Mesenchymal stem cell (in vitro differentiated cells and primary cell): Measurements from ENCODE around the gene KCNS1.

Experiments
- DNase-seq: peaks from one replicate; pipeline ENCODE4 v3.0.0-alpha.2; 2013
- H2AFZ ChIP-seq: one replicate; pipeline ENCODE4 v1.6.1; 2013; ENCODE audit warnings: low read depth, mild to moderate bottlenecking, control low read depth, inconsistent platforms, low read length, moderate library complexity
- H2AK5ac ChIP-seq: 2 replicates; pipeline ENCODE4 v1.6.1; 2013; ENCODE audit warnings: low read length, moderate library complexity, mild to moderate bottlenecking, inconsistent platforms; ENCODE audit not compliant: severe bottlenecking
- H2BK120ac ChIP-seq: one replicate; pipeline ENCODE4 v1.6.1; 2013; ENCODE audit warnings: low read depth, mild to moderate bottlenecking, inconsistent platforms, low read length, moderate library complexity
- H2BK12ac ChIP-seq, 2 experiments: one replicate each; pipeline ENCODE4 v1.6.1; 2013; ENCODE audit warnings: inconsistent platforms in 2 of 2, low read length in 2 of 2, mild to moderate bottlenecking in 2 of 2, moderate library complexity in 2 of 2, control low read depth in 1 of 2
- H2BK15ac ChIP-seq: one replicate; pipeline ENCODE4 v1.6.1; 2013; ENCODE audit warnings: mild to moderate bottlenecking, low read depth, inconsistent platforms; ENCODE audit not compliant: poor library complexity, severe bottlenecking
- H2BK5ac ChIP-seq: 2 replicates; pipeline ENCODE4 v1.6.1; 2013; ENCODE audit warnings: low read depth, mild to moderate bottlenecking, low read length, control low read depth, inconsistent platforms; ENCODE audit not compliant: poor library complexity, severe bottlenecking
- H3K14ac ChIP-seq, 2 experiments: one replicate each; pipeline ENCODE4 v1.6.1; 2013; ENCODE audit warnings: inconsistent platforms in 2 of 2, low read length in 2 of 2, control low read depth in 1 of 2, mild to moderate bottlenecking in 1 of 2, moderate library complexity in 1 of 2
- H3K18ac ChIP-seq, 2 experiments: one replicate each; pipeline ENCODE4 v1.6.1; 2013; ENCODE audit warnings: inconsistent platforms in 2 of 2, low read length in 2 of 2, control low read depth in 1 of 2, low read depth in 1 of 2, mild to moderate bottlenecking in 1 of 2
- H3K23ac ChIP-seq, 2 experiments: one replicate each; pipeline ENCODE4 v1.6.1; 2013; ENCODE audit warnings: inconsistent platforms in 2 of 2, low read length in 2 of 2, mild to moderate bottlenecking in 2 of 2, moderate library complexity in 2 of 2, control low read depth in 1 of 2
- H3K27ac ChIP-seq: 2 replicates; pipeline ENCODE4 v1.5.1; 2013; ENCODE audit warnings: mild to moderate bottlenecking, moderate library complexity, low read length, control low read depth, inconsistent platforms; ENCODE audit not compliant: poor library complexity, severe bottlenecking
- H3K27me3 ChIP-seq, 2 experiments: 2 replicates each; pipeline versions ENCODE4 v1.6.1 to v1.7.0; 2013; ENCODE audit warnings: low read length in 2 of 2, mild to moderate bottlenecking in 2 of 2, moderate library complexity in 2 of 2, control low read depth in 1 of 2, inconsistent platforms in 1 of 2; ENCODE audit not compliant: control insufficient read depth in 1 of 2, insufficient read depth in 1 of 2
- H3K36me3 ChIP-seq, 2 experiments: 2 replicates each; pipeline versions ENCODE4 v1.6.1 to v1.7.0; 2013; ENCODE audit warnings: low read length in 2 of 2, control low read depth in 1 of 2, inconsistent platforms in 1 of 2, low read depth in 1 of 2, mild to moderate bottlenecking in 1 of 2; ENCODE audit not compliant: insufficient read depth in 2 of 2, control insufficient read depth in 1 of 2
- H3K4ac ChIP-seq, 2 experiments: one replicate each; pipeline ENCODE4 v1.6.1; 2013; ENCODE audit warnings: inconsistent platforms in 2 of 2, low read length in 2 of 2, mild to moderate bottlenecking in 2 of 2, moderate library complexity in 2 of 2, control low read depth in 1 of 2, low read depth in 1 of 2
- H3K4me1 ChIP-seq: 2 replicates; pipeline ENCODE4 v1.6.1; 2013; ENCODE audit warnings: low read depth, low read length, control low read depth; ENCODE audit not compliant: control insufficient read depth, insufficient read depth
- H3K4me2 ChIP-seq: 2 replicates; pipeline ENCODE4 v1.6.1; 2013; ENCODE audit warnings: low read length, mild to moderate bottlenecking, inconsistent platforms; ENCODE audit not compliant: poor library complexity, severe bottlenecking
- H3K4me3 ChIP-seq, 2 experiments: 2 replicates each; pipeline versions ENCODE4 v1.5.1 to v1.7.0; 2013; ENCODE audit warnings: low read length in 2 of 2, mild to moderate bottlenecking in 2 of 2, control low read depth in 1 of 2, low read depth in 1 of 2; ENCODE audit not compliant: insufficient read depth in 1 of 2
- H3K79me1 ChIP-seq: replicated peaks from 2 replicates; pipeline ENCODE4 v1.6.1; 2013; ENCODE audit warnings: mild to moderate bottlenecking, control low read depth, low read length, inconsistent platforms; ENCODE audit not compliant: poor library complexity, severe bottlenecking
- H3K9ac ChIP-seq: 2 replicates; pipeline ENCODE4 v1.7.0; 2013; ENCODE audit warnings: mild to moderate bottlenecking, low read length, moderate library complexity
- H3K9me3 ChIP-seq: 2 replicates; pipeline ENCODE4 v1.7.0; 2013; ENCODE audit warnings: mild to moderate bottlenecking, low read length; ENCODE audit not compliant: control insufficient read depth
- H4K8ac ChIP-seq: one replicate; pipeline ENCODE4 v1.6.1; 2013; ENCODE audit warnings: inconsistent platforms, mild to moderate bottlenecking, low read length, moderate library complexity
- H4K91ac ChIP-seq: one replicate; pipeline ENCODE4 v1.6.1; 2013; ENCODE audit warnings: mild to moderate bottlenecking, low read length, inconsistent platforms
- WGBS: methylation state at CpG from one replicate; pipeline ENCODE4 v1.1.7; 2013; ENCODE audit warnings: mixed read lengths; 5-methylcytosine and 5-hydroxymethylcytosine counted together

Gene KCNS1

DNA sequence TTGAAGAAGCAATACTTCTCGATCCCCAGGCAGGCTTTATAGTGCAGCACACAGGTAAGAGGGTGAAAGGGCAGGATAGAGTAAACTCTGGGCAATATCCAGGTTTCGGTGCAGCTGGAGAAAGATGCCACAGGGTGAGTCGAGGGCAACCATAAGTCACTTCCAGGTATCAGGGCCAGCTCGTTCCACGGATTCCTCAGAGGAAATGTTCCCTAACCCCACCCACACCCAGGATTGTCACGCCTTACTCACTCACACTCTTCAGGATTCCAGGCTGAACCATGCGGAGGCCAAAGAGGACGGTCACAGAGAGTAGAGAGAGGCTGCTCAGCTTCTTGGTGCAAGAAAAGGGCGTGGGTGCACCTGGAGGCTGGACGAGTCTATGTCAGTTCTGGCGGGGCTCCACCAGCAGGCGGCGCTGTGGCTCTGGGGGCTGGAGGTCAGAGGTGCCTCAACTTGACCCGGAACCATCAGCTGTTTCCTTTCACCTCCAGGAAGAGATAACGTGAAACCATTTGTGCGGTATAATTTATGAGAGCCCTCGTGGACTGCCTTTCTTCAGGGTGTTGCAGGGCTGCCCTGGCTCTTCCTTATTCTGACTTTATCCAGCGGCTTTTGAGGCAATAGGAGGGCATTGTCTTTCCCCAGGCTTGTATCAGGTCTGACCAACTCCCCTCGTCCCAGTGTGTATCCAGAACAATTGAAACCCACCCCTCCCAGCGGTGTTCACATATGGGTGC is 37.8 kb upstream of the KCNS1 start:
- Histone ChIP-seq H2BK5ac (no peak overlapping the region), H3K18ac (no peak overlapping the region), H3K4me1 (no peaks in the 10 kb centered on the region), H2AK5ac (no peak overlapping the region), H2BK120ac (no peak overlapping the region), H3K27ac (no peak overlapping the region), H3K23ac (no peak overlapping the region), H3K4me3 (no peak overlapping the region), H3K36me3 (no peaks in the 10 kb centered on the region), H4K91ac (no peak overlapping the region), H2BK12ac (no peak overlapping the region), H2BK15ac (no peak overlapping the region), H3K27me3 (peaks cover 6 to 25% of the 10 kb centered on the region in 2 experiments), H2AFZ (no peak overlapping the region), H3K9ac (no peak overlapping the region), H3K9me3 (no peaks in the 10 kb centered on the region), H3K79me1 (no peaks in the 10 kb centered on the region), H3K14ac (no peak overlapping the region), H4K8ac (no peak overlapping the region), H3K4ac (no peak overlapping the region), H3K4me2 (no peak overlapping the region)
- DNase-seq: no peak
- 46% methylated on average over 19 of the region's 20 CpGs for WGBS

DNA sequence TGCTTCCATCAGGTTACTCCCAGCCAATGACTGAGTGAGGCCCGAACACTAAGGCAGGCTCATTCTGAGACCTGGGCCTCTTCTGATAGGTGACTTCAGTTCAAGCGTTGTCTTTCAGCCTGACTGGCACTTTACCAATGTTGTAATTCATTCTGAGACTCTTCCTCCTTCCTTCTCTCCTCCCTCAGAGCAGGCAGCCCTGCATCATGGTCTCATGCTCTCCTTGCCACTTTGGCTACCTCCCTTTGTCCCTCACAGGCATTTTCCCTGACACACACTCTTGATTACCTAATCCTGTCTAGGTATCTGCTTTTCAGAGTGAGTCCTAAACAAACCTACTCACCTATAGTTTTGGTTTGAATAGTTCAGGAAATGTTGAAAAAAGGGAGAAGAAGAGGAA is 36.0 kb upstream of the KCNS1 start:
- no peak for DNase-seq
- Histone ChIP-seq H3K4me1 (no peaks in the 10 kb centered on the region), H3K14ac (no peak overlapping the region), H3K27ac (no peak overlapping the region), H2AFZ (no peak overlapping the region), H3K79me1 (no peaks in the 10 kb centered on the region), H2BK5ac (no peak overlapping the region), H3K27me3 (peaks cover 6 to 19% of the 10 kb centered on the region in 2 experiments), H3K4ac (no peak overlapping the region), H2BK15ac (no peak overlapping the region), H3K9me3 (no peaks in the 10 kb centered on the region), H4K8ac (no peak overlapping the region), H3K9ac (no peak overlapping the region), H3K36me3 (no peaks in the 10 kb centered on the region), H2BK12ac (no peak overlapping the region), H2AK5ac (no peak overlapping the region), H3K18ac (no peak overlapping the region), H3K23ac (no peak overlapping the region), H4K91ac (no peak overlapping the region), H2BK120ac (no peak overlapping the region), H3K4me2 (no peak overlapping the region), H3K4me3 (no peak overlapping the region)
- WGBS: 71% methylated on average over 2 of the region's 2 CpGs

DNA sequence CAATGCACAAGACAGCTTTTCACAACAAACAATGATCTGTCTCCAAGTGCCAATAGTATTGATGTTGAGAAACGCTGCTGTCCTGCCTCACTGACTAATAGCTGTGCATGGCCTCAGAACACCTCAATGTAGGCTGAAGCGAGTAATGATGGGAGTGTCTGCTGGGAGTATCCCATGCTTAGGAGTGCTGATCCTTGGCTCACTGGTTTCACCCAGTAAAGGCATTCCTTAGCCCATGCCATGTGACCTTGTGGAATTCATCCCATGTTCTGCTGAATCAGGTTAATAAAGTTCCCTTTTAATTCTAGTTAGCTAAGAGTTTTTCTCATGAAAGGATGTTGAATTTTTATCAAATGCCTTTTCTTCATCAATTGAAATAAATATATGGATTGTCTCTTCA is 27.2 kb upstream of the KCNS1 start:
- H3K36me3 ChIP-seq: no peaks in the 10 kb centered on the region
- no peak overlapping the region for H2BK120ac ChIP-seq
- no peaks in the 10 kb centered on the region for H3K4me1 ChIP-seq
- peaks cover 25 to 47% of the 10 kb centered on the region in 2 experiments for H3K27me3 ChIP-seq
- H4K91ac ChIP-seq: no peak overlapping the region
- H2AK5ac ChIP-seq: no peak overlapping the region
- H3K23ac ChIP-seq: no peak overlapping the region
- no peak for DNase-seq
- H3K4me3 ChIP-seq: no peak overlapping the region
- H3K79me1 ChIP-seq: no peaks in the 10 kb centered on the region
- H3K27ac ChIP-seq: no peak overlapping the region
- no peak overlapping the region for H2BK15ac ChIP-seq
- H3K14ac ChIP-seq: no peak overlapping the region
- H2BK5ac ChIP-seq: no peak overlapping the region
- H3K18ac ChIP-seq: no peak overlapping the region
- no peaks in the 10 kb centered on the region for H3K9me3 ChIP-seq
- H3K4ac ChIP-seq: no peak overlapping the region
- H3K9ac ChIP-seq: no peak overlapping the region
- H3K4me2 ChIP-seq: no peak overlapping the region
- H2AFZ ChIP-seq: no peak overlapping the region
- 87% methylated on average over 2 of the region's 2 CpGs for WGBS
- H2BK12ac ChIP-seq: no peak overlapping the region
- H4K8ac ChIP-seq: no peak overlapping the region

DNA sequence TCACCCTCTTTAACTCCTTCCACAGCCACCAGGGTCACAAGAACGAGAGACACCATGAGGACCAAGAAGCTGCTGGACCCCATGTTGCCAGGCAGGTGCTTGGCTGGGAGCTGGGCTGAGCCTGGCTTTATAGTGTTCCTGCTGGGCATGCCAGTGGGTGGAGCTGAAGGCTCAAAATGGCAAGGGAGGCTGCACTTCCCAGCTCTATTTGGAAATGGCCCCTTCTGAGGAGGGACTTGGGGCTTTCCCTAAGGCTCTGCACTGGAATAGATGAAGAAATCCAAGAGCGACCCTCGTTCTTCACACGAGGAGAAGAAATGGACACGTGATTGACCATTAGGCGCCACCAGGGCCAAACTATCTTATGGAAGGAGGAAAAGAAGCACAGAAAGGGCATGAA is 23.4 kb upstream of the KCNS1 start, which contains the start of gene WFDC12:
Gene WFDC12, minus strand, starts transcription at position 101 of the 400 bp plus-strand sequence. Its CDS starts 18 bp downstream, at position 83.
- Histone ChIP-seq H4K91ac (no peak within 1 kb of the TSS), H3K4me3 (no peak within 1 kb of the TSS), H3K4ac (no peak within 1 kb of the TSS), H3K18ac (no peak within 1 kb of the TSS), H3K4me2 (no peak within 1 kb of the TSS), H2BK5ac (no peak within 1 kb of the TSS), H2AK5ac (no peak within 1 kb of the TSS), H3K14ac (peak within 1 kb of the TSS in 1 of 2 experiments; percentile 30), H3K27ac (no peak within 1 kb of the TSS), H2BK120ac (no peak within 1 kb of the TSS), H3K79me1 (no peaks in the 10 kb centered on the region), H3K23ac (no peak within 1 kb of the TSS), H2BK12ac (no peak within 1 kb of the TSS), H3K4me1 (no peaks in the 10 kb centered on the region), H2BK15ac (no peak within 1 kb of the TSS), H3K9me3 (no peaks in the 10 kb centered on the region), H3K9ac (no peak within 1 kb of the TSS), H3K36me3 (no peaks in the 10 kb centered on the region), H3K27me3 (peaks cover 29 to 47% of the 10 kb centered on the region in 2 experiments), H2AFZ (no peak within 1 kb of the TSS), H4K8ac (no peak within 1 kb of the TSS)
- DNase-seq: no peak
- WGBS: 78% methylated on average over 6 of the region's 6 CpGs
